ENCODE measurements around the gene RALA.

- no peak for TF ChIP-seq CTCF (IDR thresholded peaks at IDR 0.05)
- TF ChIP-seq POLR2A (IDR thresholded peaks at IDR 0.05): no peak
Measured at GRCh38 chr7:39616138-39616537, 7.2 kb upstream of the RALA start.
